ENCODE results near the gene TCF7.

TCF7 gene

DNA sequence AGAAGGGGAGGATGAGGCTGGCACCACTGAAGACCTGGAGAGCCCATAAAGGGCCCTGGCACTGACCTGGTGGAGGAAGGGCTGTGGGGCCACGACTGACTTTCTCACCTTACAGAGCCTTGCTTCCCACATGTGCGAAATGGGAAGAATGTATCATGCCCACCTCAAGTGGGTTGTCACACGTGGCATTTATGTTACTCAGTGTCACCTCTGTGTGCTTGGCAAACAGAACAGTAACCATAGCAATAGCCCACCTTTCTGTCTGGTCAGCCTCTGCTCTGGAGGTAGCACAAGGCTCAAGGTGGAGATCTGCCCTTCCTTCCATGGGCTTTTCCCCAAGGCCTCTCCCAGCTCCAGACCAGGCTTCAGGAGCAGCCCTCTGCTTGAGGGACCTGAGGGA lies 16.7 kb downstream of the TCF7 start:
- no peak for DNase-seq (ENCODE audit: low read depth)

DNA sequence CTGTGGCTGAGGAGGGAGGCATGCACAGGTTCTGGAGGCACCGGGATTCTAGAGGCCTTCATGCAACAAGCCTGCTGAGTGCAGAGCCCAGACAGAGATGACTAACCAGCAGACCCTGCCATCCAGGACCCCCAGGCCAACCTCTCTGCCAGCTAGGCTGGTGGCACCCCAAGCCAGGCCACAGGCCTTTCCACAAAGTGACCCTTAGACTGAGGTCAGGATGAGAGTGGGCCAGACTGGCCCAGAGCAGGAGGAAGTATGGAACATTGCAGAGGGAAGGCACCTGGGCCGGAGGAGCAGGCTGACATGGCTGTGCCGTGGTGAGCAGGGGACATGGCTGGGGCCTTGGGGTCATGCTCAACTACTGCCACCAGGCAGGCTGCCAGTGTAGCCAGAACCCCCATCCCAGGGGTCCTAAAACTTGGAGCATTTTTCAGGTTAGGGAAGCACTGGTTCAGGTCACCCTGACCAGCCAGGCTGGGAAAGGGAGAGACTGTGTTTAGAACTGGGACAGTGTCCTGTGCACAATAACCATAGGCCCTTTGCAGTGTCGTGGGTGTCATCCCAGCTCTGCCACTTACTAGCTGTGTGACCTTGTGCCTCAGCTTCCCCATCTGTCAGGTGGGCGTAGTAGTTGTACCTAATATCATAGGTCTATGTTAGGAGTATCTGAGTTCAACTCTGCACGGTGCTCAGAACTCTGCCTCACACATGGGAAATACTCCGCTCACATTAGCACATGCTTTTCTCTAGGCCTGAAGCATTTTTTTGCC lies 17.3 kb downstream of the TCF7 start:
- no peak for DNase-seq (ENCODE audit: low read depth)

GRCh38 chr5:134132372-134133187 lies 18.1 kb downstream of the TCF7 start:
- peak; percentile 82 for DNase-seq (ENCODE audit: low read depth)

DNA sequence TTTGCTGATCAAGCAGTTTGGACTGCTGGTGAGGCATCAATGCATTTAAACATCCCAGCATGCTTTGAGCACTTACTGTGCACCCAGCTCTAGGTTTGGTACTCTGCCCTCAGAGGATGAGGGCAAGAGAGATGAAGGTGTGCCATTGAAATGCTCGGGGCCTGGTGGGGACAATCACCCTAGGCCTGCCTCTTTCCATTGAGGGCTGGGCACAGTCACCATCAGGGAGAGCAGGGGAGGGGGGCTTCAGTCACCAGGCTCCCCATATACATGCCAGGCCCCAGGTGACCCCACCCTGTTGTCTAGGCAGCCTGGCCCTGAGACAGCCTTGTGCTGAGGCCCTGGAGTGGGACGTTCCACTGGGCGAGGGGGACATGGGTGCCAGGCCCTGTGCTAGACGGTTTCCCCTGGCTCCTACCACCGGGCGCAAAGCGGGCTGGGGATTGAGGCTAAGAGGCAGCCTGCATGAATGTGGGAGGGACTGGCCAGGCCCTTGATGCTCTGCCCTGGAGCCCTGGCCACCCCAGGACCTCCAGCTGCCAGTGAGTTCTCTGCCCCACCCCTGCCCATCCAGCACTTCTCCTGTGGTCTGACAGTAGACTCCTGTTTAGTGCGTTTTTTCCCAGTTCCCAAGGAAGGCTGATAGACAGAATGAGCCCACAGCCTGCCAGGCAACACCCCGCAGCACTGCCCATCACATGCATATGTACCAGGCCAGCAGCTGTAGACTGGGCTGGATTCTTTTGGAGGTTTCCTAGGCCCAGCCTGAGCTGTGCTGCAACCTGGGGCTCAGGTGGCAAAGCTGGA lies 18.9 kb downstream of the TCF7 start:
- DNase-seq (ENCODE audit: low read depth) = no peak

DNA sequence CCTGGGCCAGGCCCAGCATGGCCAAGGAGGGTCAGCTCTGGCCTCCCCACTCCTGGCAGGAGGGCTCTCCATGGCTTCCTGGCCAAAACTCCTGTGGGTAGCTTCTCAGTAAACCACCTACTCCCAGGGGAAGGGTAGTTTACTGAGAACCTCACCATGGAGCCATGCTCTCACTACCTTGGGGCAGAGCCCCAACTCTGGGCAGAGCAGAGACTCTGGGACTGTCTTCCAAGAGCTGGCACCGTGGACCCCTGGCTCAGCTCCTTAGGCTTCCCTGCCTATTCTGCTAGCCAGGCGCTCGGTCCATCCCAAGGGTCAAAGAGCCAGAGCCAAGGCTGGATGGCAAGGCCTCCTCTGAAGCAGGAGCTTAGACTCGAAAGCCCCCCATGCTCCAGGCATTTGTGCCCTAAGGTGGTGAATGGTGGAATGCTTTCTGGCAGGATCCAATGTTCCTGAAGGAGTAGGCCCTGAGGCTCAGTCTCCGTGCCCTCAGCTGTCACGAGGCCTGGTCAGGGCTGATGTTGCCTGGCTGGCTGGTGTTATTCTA lies 19.6 kb downstream of the TCF7 start:
- DNase-seq (ENCODE audit: low read depth) = no peak

- no peak for DNase-seq (ENCODE audit: low read depth)
Measured at GRCh38 chr5:134135091-134135655, 20.7 kb downstream of the TCF7 start.

- DNase-seq (ENCODE audit: low read depth) = no peak
Measured at GRCh38 chr5:134136221-134136631, 21.7 kb downstream of the TCF7 start.

- no peak for DNase-seq (ENCODE audit: low read depth)
Measured at GRCh38 chr5:134136771-134137170, 22.3 kb downstream of the TCF7 start.

DNA sequence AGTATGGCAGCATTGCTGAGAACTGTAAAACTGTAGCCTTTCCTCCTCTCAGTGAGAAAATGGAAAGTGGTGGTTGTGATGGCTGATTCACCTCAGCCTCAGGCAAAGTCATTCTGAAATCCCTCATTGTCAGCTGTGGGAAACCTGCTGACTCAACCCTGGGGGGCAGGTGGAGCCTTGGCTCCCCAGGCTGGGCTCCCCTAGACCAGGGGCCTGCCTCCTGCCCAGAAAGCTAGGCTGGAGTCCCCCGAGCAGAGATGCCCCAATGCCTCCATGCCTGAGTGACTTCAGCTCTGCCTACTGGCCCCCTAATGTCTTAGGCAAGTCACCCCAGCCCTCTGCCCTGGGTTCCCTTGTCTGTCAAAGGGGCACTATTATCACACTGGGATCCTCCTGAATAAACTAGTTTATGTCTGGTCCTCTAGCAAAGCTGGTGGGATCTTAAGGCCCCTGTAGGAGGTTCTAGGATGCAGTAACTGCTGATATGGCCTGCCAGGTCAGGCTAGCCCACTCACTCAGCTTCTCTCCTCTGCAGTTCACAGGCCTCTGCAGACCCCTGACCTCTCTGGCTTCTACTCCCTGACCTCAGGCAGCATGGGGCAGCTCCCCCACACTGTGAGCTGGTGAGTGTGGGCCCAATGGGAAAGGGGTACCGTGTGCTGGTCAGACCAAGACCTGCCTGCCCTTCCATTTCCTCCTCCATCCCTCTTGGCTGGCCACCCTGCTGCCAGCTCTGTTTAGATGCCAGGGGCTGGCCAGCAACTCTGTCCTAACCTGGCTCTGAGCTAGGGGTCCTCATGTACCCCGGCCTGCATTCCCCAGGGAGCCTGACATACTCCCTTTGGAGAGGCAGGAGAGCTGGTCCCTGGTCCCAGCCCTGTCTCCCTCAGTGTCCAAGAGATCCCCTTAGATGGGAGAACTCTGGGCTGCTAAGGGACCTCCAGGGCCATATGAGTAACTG lies 24.2 kb downstream of the TCF7 start:
- no peak for DNase-seq (ENCODE audit: low read depth)

- DNase-seq (ENCODE audit: low read depth) = no peak
Measured at GRCh38 chr5:134139377-134139851, 24.9 kb downstream of the TCF7 start.

DNA sequence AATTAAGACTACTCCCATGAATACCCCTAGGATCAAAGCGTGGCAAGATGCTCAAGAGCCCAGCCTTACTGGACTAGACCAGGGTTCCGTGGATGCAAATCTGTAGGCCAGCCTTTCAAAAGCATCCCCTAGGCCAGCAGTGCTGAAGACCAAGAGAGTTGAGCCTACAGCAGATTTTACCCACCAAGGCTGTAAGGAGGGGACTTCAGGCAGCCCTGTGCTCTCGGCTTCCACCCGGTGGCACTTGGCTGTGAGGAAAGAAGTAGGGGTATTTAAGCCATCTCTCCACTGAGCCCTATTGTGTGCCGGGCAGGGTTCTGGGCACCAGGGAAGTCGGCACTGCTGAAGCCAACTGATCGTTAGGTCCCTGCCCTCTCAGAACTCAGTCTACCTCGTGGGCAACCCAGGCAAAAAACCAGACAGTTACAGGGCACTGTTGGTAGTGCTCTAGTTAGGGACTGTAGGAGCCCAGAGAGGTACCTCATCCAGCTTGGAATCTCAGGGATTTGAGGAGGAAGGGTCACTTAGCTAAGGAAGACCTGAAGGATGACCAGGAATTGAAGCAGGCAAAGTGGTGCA lies 25.5 kb downstream of the TCF7 start:
- DNase-seq (ENCODE audit: low read depth) = no peak

DNA sequence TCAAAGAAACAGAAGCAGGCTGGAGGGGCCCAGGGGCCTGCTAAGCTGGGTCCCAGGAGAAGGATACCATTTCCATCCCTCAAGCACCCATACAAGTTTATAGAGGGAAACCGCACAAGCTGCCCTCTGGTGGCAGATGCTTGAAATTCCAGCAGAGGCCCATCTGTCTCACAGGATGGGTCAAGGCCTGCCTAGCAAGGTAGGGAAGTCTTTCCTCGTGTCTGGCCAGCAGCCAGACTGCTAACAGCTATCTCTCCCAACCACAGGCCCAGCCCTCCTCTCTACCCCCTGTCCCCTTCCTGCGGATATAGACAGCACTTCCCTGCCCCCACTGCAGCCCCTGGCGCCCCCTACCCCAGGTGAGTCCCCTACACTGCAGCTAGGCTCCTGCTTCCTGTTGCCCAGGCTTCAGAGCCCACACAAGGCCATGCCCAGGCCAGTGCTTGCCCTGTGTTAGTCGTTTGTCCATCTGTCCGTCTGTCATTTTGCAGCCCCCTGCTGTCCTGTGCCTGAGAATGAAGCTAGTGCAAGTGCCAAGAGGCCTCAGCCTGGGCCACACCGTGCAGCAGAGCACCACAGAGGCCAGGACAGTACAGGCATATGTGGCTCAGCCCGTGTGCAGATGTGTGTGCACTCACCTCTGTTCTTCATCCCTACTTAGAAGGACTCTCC lies 26.2 kb downstream of the TCF7 start:
- DNase-seq (ENCODE audit: low read depth) = no peak

GRCh38 chr5:134141331-134142050 lies 27.0 kb downstream of the TCF7 start:
- no peak for DNase-seq (ENCODE audit: low read depth)

GRCh38 chr5:134142052-134142451 lies 27.6 kb downstream of the TCF7 start:
- no peak for DNase-seq (ENCODE audit: low read depth)

DNA sequence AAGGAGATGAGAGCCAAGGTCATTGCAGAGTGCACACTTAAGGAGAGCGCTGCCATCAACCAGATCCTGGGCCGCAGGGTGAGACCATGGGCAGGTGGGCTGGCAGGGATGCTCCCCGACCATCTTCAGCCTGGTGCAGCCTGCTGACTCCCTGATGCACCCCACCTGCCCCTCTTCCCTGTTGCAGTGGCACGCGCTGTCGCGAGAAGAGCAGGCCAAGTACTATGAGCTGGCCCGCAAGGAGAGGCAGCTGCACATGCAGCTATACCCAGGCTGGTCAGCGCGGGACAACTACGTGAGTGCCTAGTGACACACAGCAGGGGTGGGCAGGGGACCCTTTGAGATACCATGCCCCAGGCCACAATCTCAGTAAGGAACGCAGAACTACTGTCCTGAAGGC lies 28.3 kb downstream of the TCF7 start:
- no peak for DNase-seq (ENCODE audit: low read depth)

GRCh38 chr5:134143431-134143830 lies 28.9 kb downstream of the TCF7 start:
- DNase-seq (ENCODE audit: low read depth) = no peak

DNA sequence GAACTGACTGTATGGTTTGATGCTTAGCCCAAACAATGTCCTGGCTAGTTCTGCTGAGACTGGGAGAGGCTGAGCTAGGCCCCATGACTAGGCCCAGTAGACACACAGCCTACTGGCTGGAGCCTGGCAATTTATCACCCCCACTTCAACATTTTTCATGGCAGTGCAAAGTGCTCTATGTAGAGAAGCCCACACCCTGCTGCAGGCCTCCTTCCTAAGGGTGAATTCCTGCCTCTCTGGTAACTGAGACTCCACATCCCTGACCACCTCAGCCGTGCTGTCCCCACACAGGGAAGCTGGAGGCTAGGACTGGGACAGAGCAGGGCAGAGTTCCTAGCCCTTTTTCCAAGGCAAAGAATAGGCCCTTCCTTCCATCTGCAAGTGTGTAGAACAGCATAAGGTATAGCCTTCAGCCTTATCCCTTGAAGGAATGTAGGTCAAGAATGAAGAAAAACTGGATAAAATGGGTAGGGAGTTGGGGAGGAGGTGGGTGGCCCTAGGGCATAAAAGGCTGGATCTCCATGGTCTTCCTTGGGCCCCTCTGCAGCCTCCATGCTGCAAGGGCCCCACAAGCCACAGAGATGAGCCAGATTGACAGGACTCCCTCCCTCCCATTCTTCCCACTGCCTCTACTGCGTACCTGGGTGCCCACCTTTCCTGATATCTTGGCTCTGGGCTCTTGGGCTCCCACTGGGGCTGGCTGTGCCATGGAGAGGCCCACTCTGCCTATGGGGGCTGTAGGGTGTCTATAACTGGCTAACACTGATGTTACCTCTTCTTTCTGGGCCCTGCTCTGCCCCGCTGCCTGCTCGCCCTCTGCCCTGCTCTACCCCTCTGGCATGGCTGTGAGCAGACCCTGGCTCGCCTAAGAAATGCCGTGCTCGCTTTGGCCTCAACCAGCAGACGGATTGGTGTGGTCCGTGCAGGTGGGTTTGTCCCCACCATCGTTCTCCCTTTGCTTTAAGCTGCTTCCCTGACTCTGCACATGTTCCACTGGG lies 29.8 kb downstream of the TCF7 start:
- DNase-seq (ENCODE audit: low read depth) = no peak

Measured in T-helper 22 cell (primary cell).